Kidney capillary endothelial cell (primary cell): ENCODE results near the gene DNAH2.

Experiments
- DNase-seq: peaks from one replicate; pipeline ENCODE4 v3.0.0-alpha.2; 2018; ENCODE audit warnings: low spot score

The DNAH2 gene

GRCh38 chr17:7703584-7704479 is 13.7 kb upstream of the DNAH2 start:
- DNase-seq: no peak

DNA sequence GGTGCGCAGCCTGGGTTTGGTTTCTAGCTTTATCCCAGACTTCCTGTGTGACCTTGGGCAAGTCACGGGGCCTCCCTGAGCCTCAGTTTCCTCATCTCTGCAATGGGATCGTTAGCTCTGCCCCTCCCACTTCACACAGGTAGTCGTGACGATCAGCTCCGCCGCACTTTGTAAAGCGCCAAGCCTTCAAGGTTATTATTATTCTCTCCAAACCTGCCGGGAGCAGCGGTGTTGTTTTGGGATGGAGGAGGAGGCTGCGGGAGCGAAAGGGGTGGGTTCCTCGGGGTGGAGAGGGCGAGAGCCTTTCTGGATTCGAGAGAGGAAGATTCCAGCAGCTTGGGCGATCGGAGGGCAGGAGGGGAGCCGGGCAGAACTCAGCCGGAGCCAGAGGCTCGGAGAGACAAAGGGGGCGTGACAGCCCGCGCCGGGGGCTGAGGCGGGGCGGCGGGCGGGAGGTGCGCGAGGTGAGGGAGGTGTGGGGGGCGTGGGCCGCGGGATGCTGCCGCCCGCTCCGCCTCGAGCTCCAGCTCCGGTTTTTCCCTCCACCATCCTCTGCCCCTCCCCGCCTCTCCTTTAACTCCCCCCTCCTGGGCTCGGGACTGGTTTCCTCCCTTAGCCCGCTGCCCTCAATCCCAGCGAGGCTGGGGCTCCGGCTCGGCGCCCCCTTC is 12.8 kb upstream of the DNAH2 start, which contains the start of gene EFNB3:
Gene EFNB3 (plus strand): TSS at position 602 of the 668 bp plus-strand sequence. CDS start 397 bp downstream, outside the sequence.
- DNase-seq: no peak

DNA sequence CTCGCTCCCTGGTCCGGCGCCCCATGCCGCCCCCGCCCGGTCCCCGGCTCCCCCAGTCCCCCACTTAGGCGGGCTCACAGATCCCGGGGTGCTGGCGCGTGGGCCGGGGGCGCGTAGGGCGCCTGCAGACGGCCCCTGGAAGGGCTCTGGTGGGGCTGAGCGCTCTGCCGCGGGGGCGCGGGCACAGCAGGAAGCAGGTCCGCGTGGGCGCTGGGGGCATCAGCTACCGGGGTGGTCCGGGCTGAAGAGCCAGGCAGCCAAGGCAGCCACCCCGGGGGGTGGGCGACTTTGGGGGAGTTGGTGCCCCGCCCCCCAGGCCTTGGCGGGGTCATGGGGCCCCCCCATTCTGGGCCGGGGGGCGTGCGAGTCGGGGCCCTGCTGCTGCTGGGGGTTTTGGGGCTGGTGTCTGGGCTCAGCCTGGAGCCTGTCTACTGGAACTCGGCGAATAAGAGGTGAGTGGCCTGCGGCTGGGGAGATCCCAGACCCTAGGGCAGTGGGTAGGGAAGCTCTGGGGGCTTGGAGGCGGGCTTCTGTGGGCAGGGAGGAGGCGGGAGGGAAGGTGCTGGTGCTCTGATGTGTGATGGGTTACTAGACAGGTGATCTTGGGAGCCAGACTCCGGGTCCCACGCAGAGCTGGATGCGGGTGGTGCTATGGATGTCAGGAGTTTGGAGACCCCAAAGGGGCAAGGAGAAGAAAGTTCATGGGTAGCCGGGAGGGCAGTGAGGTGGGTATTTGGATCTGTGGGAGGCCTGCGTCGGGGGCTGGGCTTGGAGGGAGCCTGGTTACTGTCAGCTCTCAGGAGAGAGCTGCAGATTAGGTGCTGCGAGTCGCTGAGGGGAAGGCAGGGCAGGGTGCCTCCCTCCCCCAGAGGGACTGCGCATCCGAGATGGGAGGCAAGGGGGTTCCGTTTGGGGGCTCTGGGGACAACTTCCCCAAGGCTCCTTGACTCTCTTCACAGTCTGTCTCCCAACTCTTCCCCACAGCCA is 12.0 kb upstream of the DNAH2 start:
- DNase-seq: no peak

- DNase-seq: no peak
Observed at GRCh38 chr17:7706631-7707354, 10.8 kb upstream of the DNAH2 start.

- DNase-seq: no peak
Observed at GRCh38 chr17:7707446-7707845, 10.1 kb upstream of the DNAH2 start.

DNA sequence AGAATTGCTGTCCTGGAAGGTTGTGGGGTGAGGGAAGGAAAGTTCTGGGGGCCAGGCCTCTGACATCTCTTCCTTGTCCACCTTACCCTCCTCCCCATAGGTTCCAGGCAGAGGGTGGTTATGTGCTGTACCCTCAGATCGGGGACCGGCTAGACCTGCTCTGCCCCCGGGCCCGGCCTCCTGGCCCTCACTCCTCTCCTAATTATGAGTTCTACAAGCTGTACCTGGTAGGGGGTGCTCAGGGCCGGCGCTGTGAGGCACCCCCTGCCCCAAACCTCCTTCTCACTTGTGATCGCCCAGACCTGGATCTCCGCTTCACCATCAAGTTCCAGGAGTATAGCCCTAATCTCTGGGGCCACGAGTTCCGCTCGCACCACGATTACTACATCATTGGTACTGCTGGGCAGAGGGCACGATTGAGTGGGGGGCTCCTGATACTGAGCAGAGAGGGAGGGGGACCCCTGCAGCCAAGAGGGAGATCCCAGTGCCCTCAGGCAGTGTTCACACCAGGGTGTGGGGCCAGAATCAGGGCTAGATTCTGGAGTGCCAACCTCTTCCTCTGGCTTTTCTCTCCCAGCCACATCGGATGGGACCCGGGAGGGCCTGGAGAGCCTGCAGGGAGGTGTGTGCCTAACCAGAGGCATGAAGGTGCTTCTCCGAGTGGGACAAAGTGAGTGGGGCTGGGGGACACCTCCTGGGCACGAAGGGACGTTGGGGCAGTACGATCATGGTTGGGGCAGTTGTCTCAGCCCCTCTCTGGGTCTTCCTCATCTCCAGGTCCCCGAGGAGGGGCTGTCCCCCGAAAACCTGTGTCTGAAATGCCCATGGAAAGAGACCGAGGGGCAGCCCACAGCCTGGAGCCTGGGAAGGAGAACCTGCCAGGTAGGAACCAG is 9.4 kb upstream of the DNAH2 start:
- DNase-seq: no peak

DNA sequence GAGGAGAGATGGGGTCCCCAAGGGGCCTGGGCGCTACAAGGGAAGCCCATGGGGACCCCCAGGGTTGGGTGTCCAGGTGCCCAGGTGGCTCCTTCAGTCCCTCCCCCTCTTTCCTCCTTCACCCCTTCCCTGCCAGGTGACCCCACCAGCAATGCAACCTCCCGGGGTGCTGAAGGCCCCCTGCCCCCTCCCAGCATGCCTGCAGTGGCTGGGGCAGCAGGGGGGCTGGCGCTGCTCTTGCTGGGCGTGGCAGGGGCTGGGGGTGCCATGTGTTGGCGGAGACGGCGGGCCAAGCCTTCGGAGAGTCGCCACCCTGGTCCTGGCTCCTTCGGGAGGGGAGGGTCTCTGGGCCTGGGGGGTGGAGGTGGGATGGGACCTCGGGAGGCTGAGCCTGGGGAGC is 8.5 kb upstream of the DNAH2 start:
- no peak for DNase-seq

DNA sequence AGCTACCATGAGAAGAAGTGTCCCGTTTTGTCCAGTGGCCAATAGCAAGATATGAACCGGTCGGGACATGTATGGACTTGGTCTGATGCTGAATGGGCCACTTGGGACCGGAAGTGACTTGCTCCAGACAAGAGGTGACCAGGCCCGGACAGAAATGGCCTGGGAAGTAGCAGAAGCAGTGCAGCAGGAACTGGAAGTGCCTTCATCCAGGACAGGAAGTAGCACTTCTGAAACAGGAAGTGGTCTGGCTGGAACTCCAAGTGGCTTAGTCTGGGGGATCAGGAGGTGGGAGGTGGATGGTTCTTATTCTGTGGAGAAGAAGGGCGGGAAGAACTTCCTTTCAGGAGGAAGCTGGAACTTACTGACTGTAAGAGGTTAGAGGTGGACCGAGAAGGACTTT is 7.2 kb upstream of the DNAH2 start:
- peak; percentile 50 for DNase-seq

DNA sequence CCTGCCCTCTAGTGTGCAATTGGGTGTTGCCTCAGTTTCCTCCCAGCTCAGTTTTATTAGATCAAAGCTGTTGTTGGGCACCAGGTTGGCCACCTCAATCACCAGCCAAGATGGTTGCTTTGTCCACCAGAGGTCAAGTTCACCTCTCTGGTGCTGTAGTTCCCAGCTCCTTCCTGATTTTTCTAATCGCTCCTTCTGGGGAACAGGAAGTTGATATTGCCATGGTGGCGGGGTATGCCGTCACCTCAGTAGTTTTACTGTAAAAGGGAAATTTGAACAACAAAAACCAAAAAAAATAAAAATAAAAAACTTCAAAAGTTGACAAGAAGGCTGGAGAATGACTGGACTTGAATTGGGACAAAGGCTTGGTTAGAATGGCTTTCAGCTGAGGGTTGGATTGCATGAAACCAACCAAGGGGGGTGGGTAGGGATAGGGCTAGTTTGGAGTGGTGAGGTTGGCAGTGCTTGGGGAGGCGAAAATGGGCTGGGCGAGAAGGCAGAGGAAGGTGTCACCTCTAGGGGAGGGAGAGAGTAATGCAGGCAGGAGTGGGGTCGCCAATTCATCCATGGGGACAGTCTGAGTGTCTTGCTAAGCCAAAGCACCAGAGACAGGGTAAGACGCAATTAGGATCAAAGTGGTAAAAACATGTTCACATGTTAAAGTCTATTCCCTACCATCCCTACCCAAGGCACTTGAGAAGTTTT is 6.3 kb upstream of the DNAH2 start:
- no peak for DNase-seq

GRCh38 chr17:7712111-7712771 is 5.3 kb upstream of the DNAH2 start:
- no peak for DNase-seq

- DNase-seq: no peak
Observed at GRCh38 chr17:7713782-7714181, 3.8 kb upstream of the DNAH2 start.

GRCh38 chr17:7714721-7715594 is 2.6 kb upstream of the DNAH2 start:
- DNase-seq: no peak

- DNase-seq: no peak
Observed at GRCh38 chr17:7715936-7716886, 1.3 kb upstream of the DNAH2 start.

- no peak for DNase-seq
Observed at GRCh38 chr17:7717756-7718350, 309 bp downstream of the DNAH2 start.

DNA sequence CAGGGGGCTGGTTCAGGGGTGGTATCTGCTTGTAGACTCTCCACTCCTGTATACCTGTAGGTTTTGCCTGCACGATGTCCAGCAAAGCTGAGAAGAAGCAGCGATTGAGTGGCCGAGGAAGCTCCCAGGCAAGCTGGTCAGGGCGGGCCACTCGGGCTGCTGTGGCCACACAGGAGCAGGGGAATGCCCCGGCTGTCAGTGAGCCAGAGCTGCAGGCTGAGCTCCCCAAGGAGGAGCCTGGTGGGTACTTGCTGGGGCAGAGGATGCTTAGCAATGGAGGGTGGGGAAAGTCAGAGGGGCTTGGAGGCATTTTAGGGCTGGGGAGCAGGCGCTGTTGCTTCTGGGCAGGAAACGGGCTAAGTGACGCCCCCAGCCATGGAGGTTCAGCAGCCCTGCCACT is 2.1 kb downstream of the DNAH2 start:
- DNase-seq: no peak

GRCh38 chr17:7720125-7720524 is 2.6 kb downstream of the DNAH2 start:
- no peak for DNase-seq

GRCh38 chr17:7721612-7722011 is 4.1 kb downstream of the DNAH2 start:
- no peak for DNase-seq
